ENCODE measurements around the gene TNFRSF9.

TNFRSF9 gene

GRCh38 chr1:7940745-7941436 lies at the start of gene TNFRSF9:
Gene TNFRSF9, minus strand, starts transcription at chr1:7940839. Its CDS starts 845 bp downstream, at chr1:7939994.
- Histone ChIP-seq H3K27ac (ENCODE audit: poor library complexity, severe bottlenecking) (no peak within 1 kb of the TSS), H3K4me1 (ENCODE audit: insufficient read depth, poor library complexity, severe bottlenecking) (peaks cover 9% of the 10 kb centered on the region), H3K9me3 (ENCODE audit: severe bottlenecking) (no peaks in the 10 kb centered on the region), H3K4me3 (ENCODE audit: severe bottlenecking) (no peak within 1 kb of the TSS), H3K27me3 (ENCODE audit: insufficient read depth, poor library complexity, severe bottlenecking) (peaks cover 13% of the 10 kb centered on the region), H3K36me3 (ENCODE audit: low read depth) (no peaks in the 10 kb centered on the region)
- no peak for TF ChIP-seq CTCF (IDR thresholded peaks at IDR 0.05; ENCODE audit: poor library complexity, severe bottlenecking)
- peak; percentile 51; the same call in 1 of the 3 replicates for ATAC-seq (ENCODE audit: low read depth)
- DNase-seq (ENCODE audit: low spot score): no peak

- no peak for TF ChIP-seq CTCF (IDR thresholded peaks at IDR 0.05; ENCODE audit: poor library complexity, severe bottlenecking)
- ATAC-seq (ENCODE audit: low read depth): no peak
Observed at GRCh38 chr1:7989762-7990428, 49.3 kb upstream of the TNFRSF9 start.

GRCh38 chr1:7988576-7988975 lies 47.9 kb upstream of the TNFRSF9 start:
- ATAC-seq (ENCODE audit: low read depth) (peak; percentile 81), DNase-seq (ENCODE audit: low spot score) (no peak)
- Histone ChIP-seq H3K27me3 (ENCODE audit: insufficient read depth, poor library complexity, severe bottlenecking) (no peaks in the 10 kb centered on the region), H3K9me3 (ENCODE audit: severe bottlenecking) (no peaks in the 10 kb centered on the region), H3K27ac (ENCODE audit: poor library complexity, severe bottlenecking) (peak overlapping the region; percentile 72), H3K4me3 (ENCODE audit: severe bottlenecking) (no peak overlapping the region), H3K36me3 (ENCODE audit: low read depth) (peaks cover 23% of the 10 kb centered on the region), H3K4me1 (ENCODE audit: insufficient read depth, poor library complexity, severe bottlenecking) (peaks cover 7% of the 10 kb centered on the region)
- TF ChIP-seq CTCF (IDR thresholded peaks at IDR 0.05; ENCODE audit: poor library complexity, severe bottlenecking): no peak

More at GRCh38 chr1:7989762-7990428, 49.3 kb upstream of the TNFRSF9 start:
- H3K27ac ChIP-seq (ENCODE audit: poor library complexity, severe bottlenecking): peak overlapping the region; percentile 72
- peaks cover 9% of the 10 kb centered on the region for H3K36me3 ChIP-seq (ENCODE audit: low read depth)
- peaks cover 7% of the 10 kb centered on the region for H3K4me1 ChIP-seq (ENCODE audit: insufficient read depth, poor library complexity, severe bottlenecking)
- H3K4me3 ChIP-seq (ENCODE audit: severe bottlenecking): no peak overlapping the region
- H3K27me3 ChIP-seq (ENCODE audit: insufficient read depth, poor library complexity, severe bottlenecking): no peaks in the 10 kb centered on the region
- DNase-seq (ENCODE audit: low spot score): no peak
- no peaks in the 10 kb centered on the region for H3K9me3 ChIP-seq (ENCODE audit: severe bottlenecking)

GRCh38 chr1:7987528-7987927 lies 46.9 kb upstream of the TNFRSF9 start:
- H3K27ac ChIP-seq (ENCODE audit: poor library complexity, severe bottlenecking): peak overlapping the region; percentile 72
- peaks cover 33% of the 10 kb centered on the region for H3K36me3 ChIP-seq (ENCODE audit: low read depth)

More at GRCh38 chr1:7987528-7987927, 46.9 kb upstream of the TNFRSF9 start:
- DNase-seq (ENCODE audit: low spot score): no peak
- Histone ChIP-seq H3K4me3 (ENCODE audit: severe bottlenecking) (no peak overlapping the region), H3K9me3 (ENCODE audit: severe bottlenecking) (no peaks in the 10 kb centered on the region), H3K4me1 (ENCODE audit: insufficient read depth, poor library complexity, severe bottlenecking) (peaks cover 7% of the 10 kb centered on the region), H3K27me3 (ENCODE audit: insufficient read depth, poor library complexity, severe bottlenecking) (no peaks in the 10 kb centered on the region)
- no peak for TF ChIP-seq CTCF (IDR thresholded peaks at IDR 0.05; ENCODE audit: poor library complexity, severe bottlenecking)
- no peak for ATAC-seq (ENCODE audit: low read depth)

All from RWPE2 (cell line).